HepG2 (cell line): ENCODE measurements around the gene OAS2. TPM values are rescaled to one million over a fixed set of nuclear protein-coding genes. Genes with fewer than 3 reads are reported as not detected.
A peak's percentile ranks its signal among the peaks of the same experiment; 100 is the strongest.

ENCODE experiments used
- ATAC-seq: fragments of 200-7000 bp; cut with Tn5 transposase; 3 replicates; pipeline ENCODE4 v1.9.1; 2020; ENCODE audit warnings: mild to moderate bottlenecking, moderate library complexity
- BruUV-seq: library from RNA; stranded (reverse); fragments of 400-500 nt; replicated peaks from 2 replicates; lab custom pipeline; 2021; lab: Mats Ljungman, UMichigan
- CTCF ChIA-PET: fragments of 300-600 bp; formaldehyde crosslinking; extraction: SDS; loops from one replicate; lab custom pipeline; 2021; ENCODE audit warnings: low total read pairs, inconsistent platforms, low intra/inter-chr PET ratio; lab: Yijun Ruan, JAX
- POLR2A ChIA-PET: fragments of 350-600 bp; sonication (Branson Sonifier 250); formaldehyde crosslinking; loops from one replicate; lab custom pipeline; 2020; ENCODE audit warnings: antibody characterized with exemption, inconsistent platforms; lab: Yijun Ruan, JAX
- DNase-seq: peaks from one replicate; pipeline ENCODE4 v3.0.0-alpha.2; 2015; ENCODE audit warnings: low spot score
- FAIRE-seq: peaks from 3 replicates; lab custom pipeline; 2011; peaks lifted over from hg19 to GRCh38; lab: Jason Lieb, UNC
- H2AFZ ChIP-seq: one replicate; pipeline ENCODE4 v1.6.1; 2011; ENCODE audit warnings: low read length, inconsistent platforms
- H3K27ac ChIP-seq: fragments of 300-600 bp; 3 replicates; pipeline ENCODE4 v1.8.0; 2011; ENCODE audit warnings: mixed run types, mild to moderate bottlenecking, mixed read lengths, low read length, inconsistent platforms; ENCODE audit not compliant: insufficient read depth; ENCODE audit errors: extremely low read length
- H3K27me3 ChIP-seq, 2 experiments: fragments of 200-600 bp in 1 of 2; 2 replicates in 1 of 2; 3 replicates in 1 of 2; pipeline versions ENCODE4 v1.6.0 to v1.8.0; 2011; ENCODE audit warnings: low read length in 2 of 2, mild to moderate bottlenecking in 2 of 2, moderate library complexity in 2 of 2, inconsistent platforms in 1 of 2; ENCODE audit not compliant: insufficient read depth in 2 of 2, control insufficient read depth in 1 of 2
- H3K36me3 ChIP-seq, 2 experiments: fragments of 200-600 bp in 1 of 2; replicated peaks in 1 of 2; 2 replicates in 1 of 2; 3 replicates in 1 of 2; pipeline versions ENCODE4 v1.5.1 to v1.8.0; 2011; ENCODE audit warnings: low read length in 2 of 2, inconsistent platforms in 1 of 2; ENCODE audit not compliant: insufficient read depth in 2 of 2, control insufficient read depth in 1 of 2
- H3K4me1 ChIP-seq: 2 replicates; pipeline ENCODE4 v1.5.1; 2012; ENCODE audit warnings: low read length, inconsistent platforms; ENCODE audit not compliant: insufficient read depth
- H3K4me2 ChIP-seq: 2 replicates; pipeline ENCODE4 v1.6.0; 2011; ENCODE audit warnings: low read depth, low read length, inconsistent platforms
- H3K4me3 ChIP-seq, 3 experiments: fragments of 200-600 bp in 1 of 3; sonication (generic), shearing (Covaris generic) in 1 of 3; replicated peaks in 1 of 3; 2 replicates each; pipeline ENCODE4 v1.5.1; 2011 to 2016; ENCODE audit warnings: low read length in 3 of 3, inconsistent platforms in 2 of 3, low read depth in 2 of 3, mild to moderate bottlenecking in 2 of 3, control low read depth in 1 of 3, mixed read lengths in 1 of 3; ENCODE audit not compliant: insufficient read depth in 1 of 3
- H3K79me2 ChIP-seq: one replicate; pipeline ENCODE4 v1.6.1; 2011; ENCODE audit warnings: low read length, inconsistent platforms; ENCODE audit not compliant: insufficient read depth
- H3K9ac ChIP-seq: 2 replicates; pipeline ENCODE4 v1.6.0; 2011; ENCODE audit warnings: mild to moderate bottlenecking, low read depth, low read length, inconsistent platforms; ENCODE audit not compliant: insufficient read depth
- H3K9me3 ChIP-seq: 2 replicates; pipeline ENCODE4 v1.5.1; 2012; ENCODE audit warnings: mild to moderate bottlenecking, low read length
- H4K20me1 ChIP-seq: 2 replicates; pipeline ENCODE4 v1.6.0; 2011; ENCODE audit warnings: inconsistent platforms, mild to moderate bottlenecking, low read length, moderate library complexity; ENCODE audit not compliant: insufficient read depth
- KMT2A ChIP-seq: sonication (generic); formaldehyde crosslinking; IDR thresholded peaks from 2 replicates; pipeline ENCODE4 v1.4.0; 2020; ENCODE audit warnings: missing genetic modification reagents
- NCOA2 ChIP-seq: sonication (generic); formaldehyde crosslinking; IDR thresholded peaks from 2 replicates; pipeline ENCODE4 v1.8.0; 2022; ENCODE audit warnings: inconsistent platforms
- SAFB2 ChIP-seq: sonication (generic); formaldehyde crosslinking; IDR thresholded peaks from 2 replicates; pipeline ENCODE4 v1.5.1; 2020; ENCODE audit warnings: missing genetic modification reagents, low read depth, mild to moderate bottlenecking, borderline replicate concordance
- UBTF ChIP-seq: sonication (generic); formaldehyde crosslinking; IDR thresholded peaks from 2 replicates; pipeline ENCODE4 v1.4.0; 2020; ENCODE audit warnings: mild to moderate bottlenecking, missing genetic modification reagents
- ZNF761 ChIP-seq: sonication (generic); formaldehyde crosslinking; conservative IDR thresholded peaks from 2 replicates; pipeline ENCODE4 v1.4.0; 2020; ENCODE audit warnings: mild to moderate bottlenecking, missing genetic modification reagents
- ZNF768 ChIP-seq: sonication (generic); formaldehyde crosslinking; IDR thresholded peaks from 2 replicates; pipeline ENCODE4 v1.4.0; 2020; ENCODE audit warnings: missing genetic modification reagents
- ZNF773 ChIP-seq: sonication (generic); formaldehyde crosslinking; IDR thresholded peaks from 2 replicates; pipeline ENCODE4 v1.4.0; 2020; ENCODE audit warnings: missing genetic modification reagents, borderline replicate concordance
- WGBS: methylation state at CpG from one replicate; pipeline ENCODE4 v1.1.6; 2017; ENCODE audit warnings: low lambda C conversion rate; 5-methylcytosine and 5-hydroxymethylcytosine counted together
- in situ Hi-C: cut with HindIII; loops from 2 replicates; pipeline ENCODE4 v1.10.0; 2017; ENCODE audit warnings: low pct_unique_long_range_greater_than_20kb; ENCODE audit not compliant: extremely low pct_ligation_motif_present
- intact Hi-C: fragments of 100-400 bp; cut with micrococcal nuclease; formaldehyde crosslinking; loops from one replicate; pipeline ENCODE4 v1.10.0; 2022; ENCODE audit not compliant: unreplicated experiment
- polyA plus RNA-seq, 8 experiments: library from polyadenylated mRNA; depleted of rRNA in 3 of 8; stranded (reverse) in 7 of 8; unstranded in 1 of 8; fragments of >200 nt; fragmentation: Illumina TruSeq in 4 of 8; extraction: Trizol in 4 of 8; gene quantifications; 2 replicates each; pipeline versions ENCODE4 v1.2.1 to v1.2.3, GENCODE V29; 2011 to 2016; ENCODE audit warnings: low read depth in 4 of 8, missing spikeins in 1 of 8, mixed read lengths in 1 of 8; ENCODE audit not compliant: insufficient read depth in 1 of 8
- total RNA-seq, 5 experiments: library from RNA; depleted of rRNA; stranded (reverse); fragments of >200 nt; fragmentation: Illumina TruSeq; extraction: Trizol; gene quantifications; 2 replicates each; pipeline ENCODE4 v1.2.3, GENCODE V29; 2016; ENCODE audit warnings: low read depth in 1 of 5
- TF ChIP-seq, protein P1 (sequence below): sonication (generic); formaldehyde crosslinking; IDR thresholded peaks from 2 replicates; pipeline ENCODE4 v1.4.0; 2020; ENCODE audit warnings: missing genetic modification reagents, mild to moderate bottlenecking, borderline replicate concordance

The OAS2 gene
- total and polyA plus RNA-seq, 2 of the 13 experiments (the other 11 are each of a cell fraction or from before 2014, with no cell fraction given): 0.05 to 0.24 TPM

DNA sequence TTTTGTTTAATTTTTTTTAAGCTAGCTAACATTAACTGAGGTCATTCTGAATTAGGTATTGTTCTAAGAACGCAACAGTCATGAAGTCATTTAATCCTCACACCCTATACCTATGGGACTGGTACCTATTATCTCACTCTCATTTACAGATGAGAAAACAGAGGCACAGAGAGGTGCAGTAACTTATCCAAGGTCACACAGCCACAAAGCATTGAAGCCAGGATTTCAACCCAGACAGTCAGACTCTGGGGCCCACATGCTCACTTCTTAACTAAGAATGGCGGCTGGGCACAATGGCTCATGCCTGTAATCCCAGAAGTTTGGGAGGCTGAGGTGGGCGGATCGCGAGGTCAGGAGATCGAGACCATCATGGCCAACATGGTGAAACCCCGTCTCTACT is 63.2 kb downstream of the OAS2 start:
- no peak for TF ChIP-seq KMT2A
- peak; percentile 75; the same call in 1 of the 2 replicates for TF ChIP-seq ZNF768 (CRISPR knock-in tag)
- TF ChIP-seq ZNF761: no peak
- no peak for TF ChIP-seq UBTF
- no peak for TF ChIP-seq ZNF773 (CRISPR knock-in tag)
- TF ChIP-seq SAFB2: no peak
- TF ChIP-seq NCOA2 (CRISPR knock-in tag): no peak
- ChIA-PET CTCF (no interaction called here), POLR2A (no interaction called here)
- no peak overlapping the region for H3K4me3 ChIP-seq
- no peaks in the 10 kb centered on the region for H4K20me1 ChIP-seq
- H3K9me3 ChIP-seq: no peaks in the 10 kb centered on the region
- DNase-seq (no peak), FAIRE-seq (no peak), ATAC-seq (no peak)
- H2AFZ ChIP-seq: no peak overlapping the region
- no TSS peak for BruUV-seq
- H3K79me2 ChIP-seq: no peaks in the 10 kb centered on the region
- H3K27ac ChIP-seq: no peak overlapping the region
- no peak overlapping the region for H3K9ac ChIP-seq
- H3K27me3 ChIP-seq: no peaks in the 10 kb centered on the region
- intact Hi-C loops: no loop called here
- H3K4me2 ChIP-seq: no peak overlapping the region
- 58% methylated on average over 7 of the region's 7 CpGs for WGBS
- no peaks in the 10 kb centered on the region for H3K36me3 ChIP-seq
- no peaks in the 10 kb centered on the region for H3K4me1 ChIP-seq
- in situ Hi-C loops: no loop called here

GRCh38 chr12:113043240-113043639 is 64.9 kb downstream of the OAS2 start:
- FAIRE-seq: no peak
- 40% methylated on average over 7 of the region's 8 CpGs for WGBS
- in situ Hi-C loops: no loop called here

More at GRCh38 chr12:113043240-113043639, 64.9 kb downstream of the OAS2 start:
- no peaks in the 10 kb centered on the region for H3K9me3 ChIP-seq
- H3K4me3 ChIP-seq: no peak overlapping the region
- no peaks in the 10 kb centered on the region for H3K36me3 ChIP-seq
- H2AFZ ChIP-seq: no peak overlapping the region
- ATAC-seq (no peak), DNase-seq (no peak)
- POLR2A ChIA-PET: no interaction called here
- H3K4me1 ChIP-seq: no peaks in the 10 kb centered on the region
- no peaks in the 10 kb centered on the region for H3K79me2 ChIP-seq
- H4K20me1 ChIP-seq: no peaks in the 10 kb centered on the region
- intact Hi-C loops: no loop called here
- no peak overlapping the region for H3K4me2 ChIP-seq
- BruUV-seq: no TSS peak
- TF ChIP-seq, protein P1, sequence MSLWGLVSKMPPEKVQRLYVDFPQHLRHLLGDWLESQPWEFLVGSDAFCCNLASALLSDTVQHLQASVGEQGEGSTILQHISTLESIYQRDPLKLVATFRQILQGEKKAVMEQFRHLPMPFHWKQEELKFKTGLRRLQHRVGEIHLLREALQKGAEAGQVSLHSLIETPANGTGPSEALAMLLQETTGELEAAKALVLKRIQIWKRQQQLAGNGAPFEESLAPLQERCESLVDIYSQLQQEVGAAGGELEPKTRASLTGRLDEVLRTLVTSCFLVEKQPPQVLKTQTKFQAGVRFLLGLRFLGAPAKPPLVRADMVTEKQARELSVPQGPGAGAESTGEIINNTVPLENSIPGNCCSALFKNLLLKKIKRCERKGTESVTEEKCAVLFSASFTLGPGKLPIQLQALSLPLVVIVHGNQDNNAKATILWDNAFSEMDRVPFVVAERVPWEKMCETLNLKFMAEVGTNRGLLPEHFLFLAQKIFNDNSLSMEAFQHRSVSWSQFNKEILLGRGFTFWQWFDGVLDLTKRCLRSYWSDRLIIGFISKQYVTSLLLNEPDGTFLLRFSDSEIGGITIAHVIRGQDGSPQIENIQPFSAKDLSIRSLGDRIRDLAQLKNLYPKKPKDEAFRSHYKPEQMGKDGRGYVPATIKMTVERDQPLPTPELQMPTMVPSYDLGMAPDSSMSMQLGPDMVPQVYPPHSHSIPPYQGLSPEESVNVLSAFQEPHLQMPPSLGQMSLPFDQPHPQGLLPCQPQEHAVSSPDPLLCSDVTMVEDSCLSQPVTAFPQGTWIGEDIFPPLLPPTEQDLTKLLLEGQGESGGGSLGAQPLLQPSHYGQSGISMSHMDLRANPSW (CRISPR knock-in tag): no peak
- CTCF ChIA-PET: no interaction called here
- no peak overlapping the region for H3K9ac ChIP-seq
- no peaks in the 10 kb centered on the region for H3K27me3 ChIP-seq
- H3K27ac ChIP-seq: no peak overlapping the region
